ENCODE data around the gene P2RX7.

DNA sequence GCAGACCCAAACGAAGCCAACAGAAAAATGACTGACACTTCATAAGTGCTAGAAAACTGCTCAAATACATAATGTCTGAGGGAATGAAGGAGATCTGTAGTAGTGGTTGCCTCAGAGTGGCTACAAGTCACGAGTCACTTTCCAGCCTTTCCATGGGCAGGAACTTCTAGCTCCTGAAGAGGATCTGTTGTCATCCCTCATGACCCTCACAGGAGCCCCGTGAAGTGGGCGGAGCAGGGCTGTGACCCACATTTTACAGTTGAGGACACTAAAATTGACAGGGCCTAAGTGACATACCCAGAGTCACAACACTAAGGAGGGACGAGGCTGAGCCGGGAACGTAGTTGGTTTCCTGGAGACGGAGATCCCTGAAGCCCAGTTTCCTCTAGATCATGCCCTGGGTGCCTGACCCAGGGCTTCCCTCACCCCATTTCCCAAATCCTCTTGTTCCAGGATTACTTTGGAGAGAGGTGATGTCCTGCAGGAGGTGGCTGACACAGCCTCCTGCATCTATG lies 45.8 kb upstream of the P2RX7 start:
- TF ChIP-seq, protein P1, sequence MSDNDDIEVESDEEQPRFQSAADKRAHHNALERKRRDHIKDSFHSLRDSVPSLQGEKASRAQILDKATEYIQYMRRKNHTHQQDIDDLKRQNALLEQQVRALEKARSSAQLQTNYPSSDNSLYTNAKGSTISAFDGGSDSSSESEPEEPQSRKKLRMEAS (IDR thresholded peaks at IDR 0.05), result no peak
- TF ChIP-seq EP300 (IDR thresholded peaks at IDR 0.05; ENCODE audit: borderline replicate concordance) (no peak), RAD21 (IDR thresholded peaks at IDR 0.05; ENCODE audit: low read depth) (no peak), CREB1 (IDR thresholded peaks at IDR 0.05; ENCODE audit: low read depth) (no peak), NFIC (IDR thresholded peaks at IDR 0.05) (no peak), TAF1 (IDR thresholded peaks at IDR 0.05; ENCODE audit: low read depth) (no peak), FOXM1 (IDR thresholded peaks at IDR 0.05; ENCODE audit: borderline replicate concordance, low read depth) (no peak), CEBPB (IDR thresholded peaks at IDR 0.05) (no peak), YY1 (IDR thresholded peaks at IDR 0.05; ENCODE audit: low read depth) (no peak)
- TF ChIP-seq, protein P2, sequence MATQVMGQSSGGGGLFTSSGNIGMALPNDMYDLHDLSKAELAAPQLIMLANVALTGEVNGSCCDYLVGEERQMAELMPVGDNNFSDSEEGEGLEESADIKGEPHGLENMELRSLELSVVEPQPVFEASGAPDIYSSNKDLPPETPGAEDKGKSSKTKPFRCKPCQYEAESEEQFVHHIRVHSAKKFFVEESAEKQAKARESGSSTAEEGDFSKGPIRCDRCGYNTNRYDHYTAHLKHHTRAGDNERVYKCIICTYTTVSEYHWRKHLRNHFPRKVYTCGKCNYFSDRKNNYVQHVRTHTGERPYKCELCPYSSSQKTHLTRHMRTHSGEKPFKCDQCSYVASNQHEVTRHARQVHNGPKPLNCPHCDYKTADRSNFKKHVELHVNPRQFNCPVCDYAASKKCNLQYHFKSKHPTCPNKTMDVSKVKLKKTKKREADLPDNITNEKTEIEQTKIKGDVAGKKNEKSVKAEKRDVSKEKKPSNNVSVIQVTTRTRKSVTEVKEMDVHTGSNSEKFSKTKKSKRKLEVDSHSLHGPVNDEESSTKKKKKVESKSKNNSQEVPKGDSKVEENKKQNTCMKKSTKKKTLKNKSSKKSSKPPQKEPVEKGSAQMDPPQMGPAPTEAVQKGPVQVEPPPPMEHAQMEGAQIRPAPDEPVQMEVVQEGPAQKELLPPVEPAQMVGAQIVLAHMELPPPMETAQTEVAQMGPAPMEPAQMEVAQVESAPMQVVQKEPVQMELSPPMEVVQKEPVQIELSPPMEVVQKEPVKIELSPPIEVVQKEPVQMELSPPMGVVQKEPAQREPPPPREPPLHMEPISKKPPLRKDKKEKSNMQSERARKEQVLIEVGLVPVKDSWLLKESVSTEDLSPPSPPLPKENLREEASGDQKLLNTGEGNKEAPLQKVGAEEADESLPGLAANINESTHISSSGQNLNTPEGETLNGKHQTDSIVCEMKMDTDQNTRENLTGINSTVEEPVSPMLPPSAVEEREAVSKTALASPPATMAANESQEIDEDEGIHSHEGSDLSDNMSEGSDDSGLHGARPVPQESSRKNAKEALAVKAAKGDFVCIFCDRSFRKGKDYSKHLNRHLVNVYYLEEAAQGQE (IDR thresholded peaks at IDR 0.05; ENCODE audit: low read depth), result no peak
